22Rv1 (cell line): ENCODE data around the gene RPL36AL.

Experiments used
- H3K27ac ChIP-seq: fragments of 450-650 bp; 2 replicates; pipeline ENCODE4 v1.5.1; 2017
- CTCF ChIP-seq: fragments of 450-650 bp; IDR thresholded peaks from 2 replicates; pipeline ENCODE4 v1.5.1; 2017; ENCODE audit warnings: mild to moderate bottlenecking
- ZFX ChIP-seq: fragments of 450-650 bp; IDR thresholded peaks from 2 replicates; pipeline ENCODE4 v1.6.1; 2017; ENCODE audit warnings: antibody characterized with exemption, borderline replicate concordance

RPL36AL gene

GRCh38 chr14:49593016-49593415, 27.4 kb downstream of the RPL36AL start:
- H3K27ac ChIP-seq, result no peak overlapping the region
- TF ChIP-seq CTCF (no peak), ZFX (no peak)

- no peak overlapping the region for H3K27ac ChIP-seq
- TF ChIP-seq CTCF (no peak), ZFX (no peak)
Observed at GRCh38 chr14:49589387-49589786, 31.0 kb downstream of the RPL36AL start.

DNA sequence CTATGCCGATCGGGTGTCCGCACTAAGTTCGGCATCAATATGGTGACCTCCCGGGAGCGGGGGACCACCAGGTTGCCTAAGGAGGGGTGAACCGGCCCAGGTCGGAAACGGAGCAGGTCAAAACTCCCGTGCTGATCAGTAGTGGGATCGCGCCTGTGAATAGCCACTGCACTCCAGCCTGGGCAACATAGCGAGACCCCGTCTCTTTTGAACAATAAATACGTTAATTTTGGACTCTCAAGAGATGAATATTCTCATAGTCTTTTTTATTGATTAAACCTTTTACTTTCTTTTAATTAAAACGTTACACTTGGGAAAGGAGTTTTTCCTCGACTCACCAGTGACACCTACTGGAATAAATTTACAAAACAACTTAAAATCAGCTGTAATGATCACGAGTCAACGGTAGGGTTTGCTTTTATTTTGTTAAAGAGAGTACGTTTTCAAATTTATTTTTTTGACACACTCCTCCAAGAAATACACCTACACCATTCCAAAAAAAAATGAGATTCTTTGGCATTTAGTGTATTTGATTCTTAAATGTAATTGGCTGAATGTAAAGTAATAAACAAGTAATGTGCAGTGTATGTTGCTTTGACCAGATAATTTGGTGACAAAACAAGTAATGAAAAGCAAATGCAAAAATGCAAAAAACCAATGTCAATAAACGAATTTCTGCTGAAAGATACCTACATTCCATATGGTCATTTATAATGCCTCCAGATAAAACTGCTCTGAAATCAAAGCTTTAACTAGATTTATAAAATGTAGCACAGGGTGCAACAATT, 33.6 kb downstream of the RPL36AL start:
- no peak for TF ChIP-seq ZFX
- TF ChIP-seq CTCF, result peak; percentile 95

DNA sequence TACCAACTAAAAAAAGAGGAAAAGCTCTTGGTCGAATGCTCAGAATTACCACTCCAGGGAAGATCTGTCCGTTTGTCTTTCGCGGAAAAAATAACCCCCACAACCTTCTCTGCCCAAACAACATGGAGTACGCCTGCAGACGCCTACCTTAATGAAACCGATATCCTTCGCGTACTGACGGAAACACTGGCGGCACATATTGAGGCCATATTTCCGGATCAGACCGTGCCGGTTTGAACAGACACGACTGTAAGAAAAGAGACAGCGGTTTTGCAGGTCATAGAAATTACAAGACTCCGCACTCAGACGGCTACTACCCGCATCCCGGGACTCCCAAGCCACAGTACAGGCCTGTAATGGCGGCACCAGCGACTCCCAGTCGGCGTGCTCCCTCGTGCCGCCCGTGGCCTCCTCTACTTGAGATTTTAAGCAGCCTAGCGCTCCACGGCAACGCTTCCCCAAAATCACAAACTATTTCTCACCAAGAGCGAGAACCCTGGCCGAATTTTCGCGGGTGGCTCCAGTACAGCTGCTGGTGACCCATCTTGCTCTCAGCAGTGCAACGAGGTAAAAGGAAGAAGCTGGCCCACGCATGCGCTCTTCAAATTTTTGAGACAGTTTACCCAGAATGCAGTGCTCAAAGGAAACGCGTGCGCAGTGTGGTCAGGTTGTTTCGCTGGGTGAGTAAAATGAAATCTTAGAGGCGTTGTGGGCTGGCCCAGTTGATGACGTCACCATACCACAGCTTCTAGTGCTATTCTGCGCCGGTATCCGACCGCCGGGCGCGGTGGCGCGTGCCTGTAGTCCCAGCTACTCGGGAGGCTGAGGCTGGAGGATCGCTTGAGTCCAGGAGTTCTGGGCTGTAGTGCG, 34.4 kb downstream of the RPL36AL start, which contains the start of gene RPS29:
TSS of gene RPS29 (minus strand) at position 578 of the 870 bp plus-strand sequence. CDS start at position 544, 34 bp downstream.
- peak within 1 kb of the TSS; percentile 88 for H3K27ac ChIP-seq
- TF ChIP-seq ZFX, result no peak
- no peak for TF ChIP-seq CTCF

More for the DNA sequence above, 33.6 kb downstream of the RPL36AL start:
- peak overlapping the region; percentile 88 for H3K27ac ChIP-seq

DNA sequence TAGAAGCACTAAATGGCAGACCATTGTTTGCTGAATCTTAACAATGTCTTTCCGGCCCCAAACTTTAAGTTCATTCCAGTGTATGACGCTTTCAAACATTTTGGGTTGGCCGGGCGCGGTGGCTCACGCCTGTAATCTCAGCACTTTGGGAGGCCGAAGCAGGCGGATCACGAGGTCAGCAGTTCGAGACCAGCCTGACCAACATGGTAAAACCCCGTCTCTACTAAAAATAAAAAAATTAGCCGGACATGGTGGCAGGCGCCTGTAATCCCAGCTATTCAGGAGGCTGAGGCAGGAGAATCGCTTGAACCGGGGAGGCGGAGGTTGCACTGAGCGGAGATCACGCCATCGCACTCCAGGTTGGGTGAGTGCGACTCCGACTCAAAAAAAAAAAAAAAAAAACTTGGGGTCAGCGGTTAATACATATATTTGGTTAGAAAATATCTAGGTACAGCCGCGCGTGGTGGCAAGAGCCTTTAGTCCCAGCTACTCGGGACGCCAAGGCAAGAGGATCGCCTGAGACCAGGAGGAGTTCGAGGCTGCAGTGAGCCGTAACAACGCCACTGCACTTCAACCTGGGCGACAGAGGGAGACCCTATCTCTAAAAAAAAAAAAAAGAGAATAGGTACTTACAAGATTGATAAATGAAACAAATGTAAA, 35.3 kb downstream of the RPL36AL start:
- peak overlapping the region; percentile 88 for H3K27ac ChIP-seq

DNA sequence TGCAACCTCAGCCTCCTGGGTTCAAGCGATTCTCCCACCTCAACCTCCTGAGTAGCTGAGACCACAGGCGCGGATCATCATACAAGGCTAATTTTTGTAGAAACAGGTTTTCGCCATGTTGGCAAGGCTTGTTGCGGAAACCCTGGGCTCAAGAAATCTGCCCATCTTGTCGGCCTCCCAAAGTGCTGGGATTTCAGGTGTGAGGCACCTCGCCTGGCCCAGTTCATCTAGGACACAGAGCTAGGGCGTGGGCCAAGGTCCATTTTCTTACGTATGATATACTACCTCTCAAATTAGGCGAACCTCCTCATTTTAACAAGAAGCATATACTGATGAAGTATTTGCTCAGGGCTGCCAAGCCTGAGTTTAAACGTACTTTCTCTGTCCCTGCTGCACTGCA, 36.4 kb downstream of the RPL36AL start:
- TF ChIP-seq CTCF (no peak), ZFX (no peak)
- no peak overlapping the region for H3K27ac ChIP-seq

- TF ChIP-seq CTCF (no peak), ZFX (no peak)
- no peak overlapping the region for H3K27ac ChIP-seq
Observed at GRCh38 chr14:49583629-49584028, 36.8 kb downstream of the RPL36AL start.
